K562 (cell line): ENCODE results near the gene SLC35F2. TPM values are rescaled to one million over a fixed set of nuclear protein-coding genes. Genes with fewer than 3 reads are reported as not detected.
"Not testable (repeated sequence)": the region's sequence is repeated elsewhere in the genome, so short reads cannot be mapped to it uniquely, and the experiment has no call there.

Experiments
- ATAC-seq: fragments of 200-7000 bp; cut with Tn5 transposase; 3 replicates; pipeline ENCODE4 v1.9.1; 2020; ENCODE audit warnings: moderate library complexity
- BruUV-seq: library from RNA; stranded (reverse); fragments of 400-500 nt; replicated peaks from 2 replicates; lab custom pipeline; 2021; lab: Mats Ljungman, UMichigan
- CTCF ChIA-PET: fragments of 300-600 bp; formaldehyde crosslinking; extraction: SDS; loops from one replicate; lab custom pipeline; 2021; ENCODE audit warnings: low intra/inter-chr PET ratio; lab: Yijun Ruan, JAX
- POLR2A ChIA-PET: fragments of 300-600, 350-650 bp; sonication (Branson Sonifier 250); formaldehyde crosslinking; extraction: SDS; loops from one replicate; lab custom pipeline; 2021; ENCODE audit warnings: antibody characterized with exemption, inconsistent platforms; lab: Yijun Ruan, JAX
- DNase-seq, 4 experiments: peaks; one replicate each; pipeline versions ENCODE4 v3.0.0 to v3.0.0-alpha.2; 2011 to 2018; ENCODE audit warnings: low spot score in 3 of 4, mixed read lengths in 3 of 4; ENCODE audit errors: extremely low read depth in 1 of 4
- FAIRE-seq: peaks from 2 replicates; lab custom pipeline; 2011; peaks lifted over from hg19 to GRCh38; lab: Jason Lieb, UNC
- H2AFZ ChIP-seq: 2 replicates; pipeline ENCODE4 v1.6.0; 2011; ENCODE audit warnings: low read depth, low read length, control low read depth, inconsistent platforms
- H3K27ac ChIP-seq: fragments of 200-600 bp; 3 replicates; pipeline ENCODE4 v1.8.0; 2011; ENCODE audit warnings: low read depth, mild to moderate bottlenecking, control low read depth, inconsistent platforms, low read length, moderate library complexity, mixed read lengths; ENCODE audit errors: extremely low read depth
- H3K27me3 ChIP-seq, 2 experiments: fragments of 300-600 bp in 1 of 2; 2 replicates in 1 of 2; 3 replicates in 1 of 2; pipeline versions ENCODE4 v1.6.0 to v1.8.0; 2011; ENCODE audit warnings: inconsistent platforms in 2 of 2, low read length in 2 of 2, mild to moderate bottlenecking in 1 of 2, mixed read lengths in 1 of 2, moderate library complexity in 1 of 2; ENCODE audit not compliant: control insufficient read depth in 2 of 2, insufficient read depth in 2 of 2
- H3K36me3 ChIP-seq: fragments of 300-600 bp; 3 replicates; pipeline ENCODE4 v1.8.0; 2011; ENCODE audit warnings: mild to moderate bottlenecking, low read length, inconsistent platforms; ENCODE audit not compliant: control insufficient read depth, insufficient read depth
- H3K4me1 ChIP-seq, 2 experiments: fragments of 200-600 bp in 1 of 2; replicated peaks in 1 of 2; 2 replicates in 1 of 2; 3 replicates in 1 of 2; pipeline versions ENCODE4 v1.5.1 to v1.8.0; 2011; ENCODE audit warnings: inconsistent platforms in 2 of 2, low read length in 2 of 2, mild to moderate bottlenecking in 1 of 2, mixed read lengths in 1 of 2, moderate library complexity in 1 of 2; ENCODE audit not compliant: control insufficient read depth in 2 of 2, insufficient read depth in 2 of 2
- H3K4me2 ChIP-seq: 2 replicates; pipeline ENCODE4 v1.6.1; 2011; ENCODE audit warnings: low read length, control low read depth, inconsistent platforms, mixed read lengths; ENCODE audit not compliant: insufficient read depth
- H3K4me3 ChIP-seq: fragments of 200-600 bp; sonication (generic), shearing (Covaris generic); 2 replicates; pipeline ENCODE4 v1.5.1; 2016; ENCODE audit warnings: control low read depth, inconsistent platforms
- H3K79me2 ChIP-seq: fragments of 200-600 bp; 3 replicates; pipeline ENCODE4 v1.8.0; 2011; ENCODE audit warnings: low read length, inconsistent platforms; ENCODE audit not compliant: control insufficient read depth, insufficient read depth
- H3K9ac ChIP-seq, 2 experiments: 2 replicates each; pipeline versions ENCODE4 v1.6.0 to v1.6.1; 2011; ENCODE audit warnings: low read depth in 2 of 2, low read length in 2 of 2, control low read depth in 1 of 2, inconsistent platforms in 1 of 2, mild to moderate bottlenecking in 1 of 2, mixed read lengths in 1 of 2; ENCODE audit not compliant: insufficient read depth in 1 of 2
- H3K9me1 ChIP-seq: one replicate; pipeline ENCODE4 v1.6.0; 2011; ENCODE audit warnings: inconsistent platforms, mild to moderate bottlenecking, low read length, moderate library complexity; ENCODE audit not compliant: control insufficient read depth, insufficient read depth
- H3K9me3 ChIP-seq: replicated peaks from 2 replicates; pipeline ENCODE4 v1.5.1; 2011; ENCODE audit warnings: low read depth, low read length, inconsistent platforms; ENCODE audit not compliant: control insufficient read depth, insufficient read depth
- H4K20me1 ChIP-seq: replicated peaks from 2 replicates; pipeline ENCODE4 v1.6.1; 2011; ENCODE audit warnings: low read length, inconsistent platforms, mixed read lengths; ENCODE audit not compliant: control insufficient read depth, insufficient read depth
- MEIS2 ChIP-seq: fragments of 450-650 bp; IDR thresholded peaks from 2 replicates; pipeline ENCODE4 v1.6.1; 2014; ENCODE audit warnings: mild to moderate bottlenecking; ENCODE audit not compliant: partially characterized antibody
- RFX1 ChIP-seq: fragments of 450-650 bp; IDR thresholded peaks from 2 replicates; pipeline ENCODE4 v1.6.1; 2016; ENCODE audit warnings: mild to moderate bottlenecking, moderate library complexity
- SRF ChIP-seq, 2 experiments: fragments of 250-450, 450-650 bp in 1 of 2; sonication (Bioruptor Pico) in 1 of 2; sonication (generic) in 1 of 2; formaldehyde crosslinking; IDR thresholded peaks; 2 replicates each; pipeline versions ENCODE4 v1.5.0 to v1.5.1; 2020 to 2022; ENCODE audit warnings: mild to moderate bottlenecking in 1 of 2, missing genetic modification reagents in 1 of 2
- WGBS: fragments of 100-300 bp; shearing (Covaris generic); methylation state at CpG from one replicate; pipeline ENCODE4 v1.1.6; 2016; ENCODE audit warnings: low coverage, mixed read lengths; ENCODE audit not compliant: insufficient coverage; ENCODE audit errors: missing lambda C conversion rate; 5-methylcytosine and 5-hydroxymethylcytosine counted together
- in situ Hi-C: fragments of 300-500 bp; cut with MboI; formaldehyde crosslinking; loops from 4 replicates; pipeline ENCODE4 v1.15.0; 2018; ENCODE audit warnings: inconsistent platforms, mixed read lengths
- intact Hi-C: fragments of 100-400 bp; cut with micrococcal nuclease; formaldehyde crosslinking; loops from 2 replicates; pipeline ENCODE4 v1.14.2; 2022
- polyA plus RNA-seq, 8 experiments: library from polyadenylated mRNA; depleted of rRNA in 4 of 8; stranded (reverse) in 5 of 8; unstranded in 3 of 8; fragments of >200 nt; fragmentation: Nextera tagmentation in 2 of 8; fragmentation: Illumina TruSeq in 1 of 8; extraction: Ambion mirVana in 2 of 8; extraction: Trizol in 1 of 8; gene quantifications; 2 replicates each; pipeline versions ENCODE4 v1.2.1 to v1.2.3, GENCODE V29; 2011 to 2014; ENCODE audit warnings: inconsistent platforms in 1 of 8, missing spikeins in 1 of 8
- total RNA-seq, 7 experiments: library from RNA; depleted of rRNA in 6 of 7; stranded (reverse); fragments of >200 nt in 6 of 7; fragmentation: Illumina TruSeq in 2 of 7; extraction: Trizol in 2 of 7; gene quantifications; 2 replicates each; pipeline versions ENCODE4 v1.2.1 to v1.2.3, GENCODE V29; 2011 to 2021; ENCODE audit warnings: low replicate concordance in 1 of 7
- TF ChIP-seq, protein P1 (sequence below): fragments of 250-450 bp; sonication (Bioruptor Pico); IDR thresholded peaks from 2 replicates; pipeline ENCODE4 v1.8.0; 2022; ENCODE audit warnings: inconsistent platforms
- TF ChIP-seq, protein P2 (sequence below), 2 experiments: IDR thresholded peaks in 1 of 2; conservative IDR thresholded peaks in 1 of 2; 2 replicates each; pipeline ENCODE4 v1.6.1; 2016; ENCODE audit warnings: low read depth in 2 of 2, mild to moderate bottlenecking in 1 of 2, missing compliant biosample characterization in 1 of 2, missing genetic modification characterization in 1 of 2, moderate library complexity in 1 of 2

Gene SLC35F2
- total and polyA plus RNA-seq, 9 of the 15 experiments (the other 6 are each of a cell fraction or from before 2014, with no cell fraction given), result 28.6 to 63.9 (median 53.4) TPM

DNA sequence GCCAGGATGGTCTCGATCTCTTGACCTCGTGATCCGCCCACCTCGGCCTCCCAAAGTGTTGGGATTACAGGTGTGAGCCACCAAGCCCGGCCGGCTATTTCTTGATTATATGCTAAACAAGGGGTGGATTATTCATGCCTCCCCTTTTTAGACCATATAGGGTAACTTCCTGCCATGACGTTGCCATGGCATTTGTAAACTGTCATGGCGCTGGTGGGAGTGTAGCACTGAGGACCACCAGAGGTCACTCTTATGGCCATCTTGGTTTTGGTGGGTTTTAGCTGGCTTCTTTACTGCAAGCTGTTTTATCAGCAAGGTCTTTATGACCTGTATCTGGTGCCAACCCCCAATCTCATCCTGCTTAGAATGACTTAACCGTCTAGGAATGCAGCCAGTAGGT is 22.9 kb upstream of the SLC35F2 start:
- H3K27ac ChIP-seq, H3K4me3 ChIP-seq, POLR2A ChIA-PET, H2AFZ ChIP-seq, BruUV-seq, H3K9me1 ChIP-seq, H3K4me2 ChIP-seq, H3K9ac ChIP-seq, H3K4me1 ChIP-seq, ATAC-seq, FAIRE-seq, in situ Hi-C loops, CTCF ChIA-PET, H3K9me3 ChIP-seq, H4K20me1 ChIP-seq, H3K36me3 ChIP-seq, H3K27me3 ChIP-seq, intact Hi-C loops, H3K79me2 ChIP-seq, DNase-seq: not testable (repeated sequence)
- peak; percentile 56 for TF ChIP-seq RFX1
- TF ChIP-seq SRF (CRISPR knock-in tag; IDR thresholded peaks at IDR 0.05), result peak in 1 of 2 experiments; percentile 72; a peak in 1 of 4 replicates
- WGBS, result 11% methylated on average over 9 of the region's 9 CpGs

DNA sequence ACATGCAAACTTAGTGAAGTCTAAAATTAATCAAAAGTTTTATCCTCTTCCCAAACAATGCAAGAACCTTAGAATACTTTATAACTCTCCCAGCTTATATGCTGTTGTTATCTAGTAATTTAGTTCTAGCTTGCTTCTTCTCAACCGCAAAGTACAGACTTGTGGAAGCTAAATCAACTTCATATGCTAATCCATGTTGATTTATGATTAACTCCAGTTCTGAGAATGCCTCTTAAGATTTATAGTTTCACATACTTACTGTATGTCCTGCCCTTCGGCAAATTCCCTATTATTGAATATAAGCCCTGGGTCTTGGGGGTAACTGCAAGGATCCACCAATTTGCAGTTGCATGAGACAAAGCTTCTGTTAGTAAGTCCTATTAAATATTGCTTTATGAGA is 17.6 kb upstream of the SLC35F2 start:
- 10% methylated on average over 2 of the region's 2 CpGs for WGBS
- H3K4me1 ChIP-seq, result no peaks in the 10 kb centered on the region; a peak in 1 of 5 replicates
- no peak for FAIRE-seq
- TF ChIP-seq, protein P1, sequence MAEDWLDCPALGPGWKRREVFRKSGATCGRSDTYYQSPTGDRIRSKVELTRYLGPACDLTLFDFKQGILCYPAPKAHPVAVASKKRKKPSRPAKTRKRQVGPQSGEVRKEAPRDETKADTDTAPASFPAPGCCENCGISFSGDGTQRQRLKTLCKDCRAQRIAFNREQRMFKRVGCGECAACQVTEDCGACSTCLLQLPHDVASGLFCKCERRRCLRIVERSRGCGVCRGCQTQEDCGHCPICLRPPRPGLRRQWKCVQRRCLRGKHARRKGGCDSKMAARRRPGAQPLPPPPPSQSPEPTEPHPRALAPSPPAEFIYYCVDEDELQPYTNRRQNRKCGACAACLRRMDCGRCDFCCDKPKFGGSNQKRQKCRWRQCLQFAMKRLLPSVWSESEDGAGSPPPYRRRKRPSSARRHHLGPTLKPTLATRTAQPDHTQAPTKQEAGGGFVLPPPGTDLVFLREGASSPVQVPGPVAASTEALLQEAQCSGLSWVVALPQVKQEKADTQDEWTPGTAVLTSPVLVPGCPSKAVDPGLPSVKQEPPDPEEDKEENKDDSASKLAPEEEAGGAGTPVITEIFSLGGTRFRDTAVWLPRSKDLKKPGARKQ (CRISPR knock-in tag), result no peak
- TF ChIP-seq, protein P2, sequence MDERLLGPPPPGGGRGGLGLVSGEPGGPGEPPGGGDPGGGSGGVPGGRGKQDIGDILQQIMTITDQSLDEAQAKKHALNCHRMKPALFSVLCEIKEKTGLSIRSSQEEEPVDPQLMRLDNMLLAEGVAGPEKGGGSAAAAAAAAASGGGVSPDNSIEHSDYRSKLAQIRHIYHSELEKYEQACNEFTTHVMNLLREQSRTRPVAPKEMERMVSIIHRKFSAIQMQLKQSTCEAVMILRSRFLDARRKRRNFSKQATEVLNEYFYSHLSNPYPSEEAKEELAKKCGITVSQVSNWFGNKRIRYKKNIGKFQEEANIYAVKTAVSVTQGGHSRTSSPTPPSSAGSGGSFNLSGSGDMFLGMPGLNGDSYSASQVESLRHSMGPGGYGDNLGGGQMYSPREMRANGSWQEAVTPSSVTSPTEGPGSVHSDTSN (CRISPR knock-in tag; IDR thresholded peaks at IDR 0.05; ENCODE audit: low read depth), result no peak
- TF ChIP-seq, protein P2 (tag; conservative IDR thresholded peaks at IDR 0.05; ENCODE audit: low read depth), result peak; percentile 66
- peak; percentile 74 for TF ChIP-seq MEIS2
- no peak for ATAC-seq
- BruUV-seq, result no TSS peak
- H4K20me1 ChIP-seq, result no peaks in the 10 kb centered on the region
- H3K4me2 ChIP-seq, result no peak overlapping the region
- ChIA-PET CTCF (no interaction called here), POLR2A (interaction anchor here (0.5 to 1.5 kb wide), 3 partner anchors 12 to 21 kb away, joined by 3 to 4 read pairs (median 3); no protein-coding TSS in a partner anchor)
- H3K4me3 ChIP-seq, result no peak overlapping the region
- H3K36me3 ChIP-seq, result no peaks in the 10 kb centered on the region
- H2AFZ ChIP-seq, result no peak overlapping the region
- intact Hi-C loops (no loop called here), in situ Hi-C loops (no loop called here)
- H3K27ac ChIP-seq, result no peak overlapping the region
- no peaks in the 10 kb centered on the region for H3K9me3 ChIP-seq
- no peak for DNase-seq
- H3K9me1 ChIP-seq, result no peaks in the 10 kb centered on the region
- no peaks in the 10 kb centered on the region for H3K79me2 ChIP-seq
- no peak overlapping the region for H3K9ac ChIP-seq
- peaks cover 4% of the 10 kb centered on the region in 2 experiments; a peak in 3 of 5 replicates for H3K27me3 ChIP-seq
